ENCODE measurements around the gene SGMS1.

SGMS1 gene

GRCh38 chr10:50566150-50566549 lies 57.6 kb downstream of the SGMS1 start:
- H3K9ac ChIP-seq = no peak overlapping the region
- no peaks in the 10 kb centered on the region for H3K27me3 ChIP-seq (ENCODE audit: insufficient read depth, low read depth)
- no peak for TF ChIP-seq CTCF (conservative IDR thresholded peaks at IDR 0.05; ENCODE audit: low read depth, low read length)
- no peaks in the 10 kb centered on the region for H4K20me1 ChIP-seq (ENCODE audit: insufficient read depth)
- H3K4me3 ChIP-seq (IDR thresholded peaks at IDR 0.05; ENCODE audit: insufficient read depth, low read depth, low read length) = no peak overlapping the region
- peak overlapping the region; percentile 43; the same call in 1 of the 2 replicates for H3K4me2 ChIP-seq
- H3K4me1 ChIP-seq (ENCODE audit: low read depth, poor library complexity, severe bottlenecking) = peaks cover 35% of the 10 kb centered on the region
- H3K27ac ChIP-seq = no peak overlapping the region
- H3K79me2 ChIP-seq (ENCODE audit: insufficient read depth, low read depth) = 0 out of 2 replicates have a peak, but pooled peaks cover 4% of the 10 kb centered on the region
- H2AFZ ChIP-seq (ENCODE audit: low read depth) = no peak overlapping the region
- H3K36me3 ChIP-seq (ENCODE audit: insufficient read depth) = no peaks in the 10 kb centered on the region

DNA sequence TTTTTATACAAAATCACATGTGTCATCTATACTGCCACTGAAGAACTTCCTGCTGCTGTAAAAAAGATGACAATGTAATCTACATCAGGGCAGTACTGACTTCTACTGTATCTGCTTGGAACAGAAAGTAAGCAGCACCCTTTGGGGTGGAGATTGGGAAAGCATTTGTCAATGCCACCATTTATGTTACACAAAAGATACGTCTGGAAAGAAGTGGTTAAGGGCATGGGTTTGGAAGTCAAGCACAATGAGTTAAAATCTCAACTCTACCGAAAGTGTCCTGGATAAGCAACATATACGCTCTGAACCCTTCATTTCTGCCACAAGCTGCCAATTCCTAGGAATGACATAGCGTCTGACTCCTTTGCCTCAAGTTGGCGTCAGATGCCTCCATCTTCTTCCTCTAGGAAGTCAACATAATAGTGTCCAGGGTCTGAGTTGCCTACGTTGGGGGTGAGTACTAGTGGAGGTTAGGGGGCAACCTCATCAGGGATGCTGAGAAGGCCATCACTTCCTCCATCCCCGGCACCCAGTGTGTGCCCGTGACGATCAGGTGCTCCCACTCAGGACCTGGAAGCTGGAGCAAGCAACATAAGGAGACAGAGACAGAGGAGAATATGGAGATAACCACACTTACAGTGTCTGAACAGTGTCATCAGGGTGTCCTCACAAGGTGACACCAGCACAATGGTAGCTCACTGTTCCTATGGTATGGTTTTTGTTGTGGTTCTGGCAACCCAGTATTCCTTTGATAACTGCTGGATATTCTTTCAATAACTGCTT lies 58.3 kb downstream of the SGMS1 start:
- Histone ChIP-seq H3K9ac (no peak overlapping the region), H3K36me3 (ENCODE audit: insufficient read depth) (no peaks in the 10 kb centered on the region), H3K4me2 (no peak overlapping the region), H3K4me3 (IDR thresholded peaks at IDR 0.05; ENCODE audit: insufficient read depth, low read depth, low read length) (no peak overlapping the region), H4K20me1 (ENCODE audit: insufficient read depth) (no peaks in the 10 kb centered on the region), H3K27ac (no peak overlapping the region), H2AFZ (ENCODE audit: low read depth) (no peak overlapping the region), H3K27me3 (ENCODE audit: insufficient read depth, low read depth) (no peaks in the 10 kb centered on the region), H3K79me2 (ENCODE audit: insufficient read depth, low read depth) (0 out of 2 replicates have a peak, but pooled peaks cover 4% of the 10 kb centered on the region), H3K4me1 (ENCODE audit: low read depth, poor library complexity, severe bottlenecking) (peaks cover 39% of the 10 kb centered on the region)
- no peak for TF ChIP-seq CTCF (conservative IDR thresholded peaks at IDR 0.05; ENCODE audit: low read depth, low read length)

- no peaks in the 10 kb centered on the region for H3K27me3 ChIP-seq (ENCODE audit: insufficient read depth, low read depth)
- peaks cover 4% of the 10 kb centered on the region; the same call in 1 of the 2 replicates for H3K79me2 ChIP-seq (ENCODE audit: insufficient read depth, low read depth)
- no peaks in the 10 kb centered on the region for H4K20me1 ChIP-seq (ENCODE audit: insufficient read depth)
- no peak overlapping the region for H3K27ac ChIP-seq
- H3K4me1 ChIP-seq (ENCODE audit: low read depth, poor library complexity, severe bottlenecking) = peaks cover 39% of the 10 kb centered on the region
- H3K9ac ChIP-seq = no peak overlapping the region
- H3K4me2 ChIP-seq = no peak overlapping the region
- TF ChIP-seq CTCF (conservative IDR thresholded peaks at IDR 0.05; ENCODE audit: low read depth, low read length) = no peak
- no peak overlapping the region for H3K4me3 ChIP-seq (IDR thresholded peaks at IDR 0.05; ENCODE audit: insufficient read depth, low read depth, low read length)
- no peak overlapping the region for H2AFZ ChIP-seq (ENCODE audit: low read depth)
- no peaks in the 10 kb centered on the region for H3K36me3 ChIP-seq (ENCODE audit: insufficient read depth)
Observed at GRCh38 chr10:50563906-50564305, 59.9 kb downstream of the SGMS1 start.

- Histone ChIP-seq H3K79me2 (ENCODE audit: insufficient read depth, low read depth) (peaks cover 4% of the 10 kb centered on the region; the same call in 1 of the 2 replicates), H2AFZ (ENCODE audit: low read depth) (no peak overlapping the region), H3K4me1 (ENCODE audit: low read depth, poor library complexity, severe bottlenecking) (peaks cover 29% of the 10 kb centered on the region), H3K27me3 (ENCODE audit: insufficient read depth, low read depth) (no peaks in the 10 kb centered on the region), H3K4me2 (peak overlapping the region; percentile 41), H3K27ac (no peak overlapping the region), H4K20me1 (ENCODE audit: insufficient read depth) (no peaks in the 10 kb centered on the region), H3K9ac (no peak overlapping the region), H3K4me3 (IDR thresholded peaks at IDR 0.05; ENCODE audit: insufficient read depth, low read depth, low read length) (no peak overlapping the region), H3K36me3 (ENCODE audit: insufficient read depth) (no peaks in the 10 kb centered on the region)
- peak; percentile 77 for TF ChIP-seq CTCF (conservative IDR thresholded peaks at IDR 0.05; ENCODE audit: low read depth, low read length)
Observed at GRCh38 chr10:50561816-50562215, 61.9 kb downstream of the SGMS1 start.

All from KMS-11 (cell line).